ENCODE data around the gene IL17F.
"Not testable (repeated sequence)": the region's sequence is repeated elsewhere in the genome, so short reads cannot be mapped to it uniquely, and the experiment has no call there.

Gene IL17F

DNA sequence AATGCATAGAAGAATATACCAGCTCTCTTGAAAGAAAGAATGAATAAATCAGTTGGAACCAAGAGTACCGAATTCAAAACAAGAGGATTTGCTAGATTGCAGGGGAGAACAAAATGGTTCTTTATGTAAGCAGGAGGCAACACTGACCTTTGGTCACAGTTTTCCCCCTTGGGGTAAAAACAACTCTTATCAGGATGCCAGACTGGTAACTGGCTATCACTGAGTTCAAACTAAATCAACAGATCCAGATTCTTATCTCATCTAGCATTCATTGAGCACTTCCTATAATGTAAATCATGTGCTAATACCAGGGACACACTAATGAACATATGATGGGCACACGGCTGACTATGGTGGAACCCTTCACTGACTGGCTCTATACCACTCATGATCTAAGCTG lies 4.8 kb upstream of the IL17F start:
- H3K4me3 ChIP-seq (ENCODE audit: low read depth, low read length), result no peak overlapping the region

DNA sequence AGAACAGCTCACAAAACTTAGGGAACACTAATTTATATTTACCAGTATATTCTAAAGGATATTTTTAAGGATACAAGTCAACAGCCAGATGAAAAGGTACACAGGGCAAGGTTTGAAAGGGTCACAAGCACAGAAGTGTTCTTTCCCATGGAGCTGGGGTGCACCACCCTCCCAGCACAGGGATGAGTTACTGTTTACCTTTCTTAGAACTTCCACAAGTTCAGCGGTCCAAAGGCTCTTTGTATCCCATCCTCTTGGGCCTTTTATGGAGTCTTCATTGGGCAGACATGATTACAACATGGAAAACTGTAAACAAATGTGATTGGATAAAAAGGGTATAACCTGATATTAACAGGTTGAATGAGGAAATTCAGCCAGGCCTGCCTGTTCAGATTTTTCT lies 1.1 kb upstream of the IL17F start:
- H3K4me3 ChIP-seq (ENCODE audit: low read depth, low read length), result no peak overlapping the region

DNA sequence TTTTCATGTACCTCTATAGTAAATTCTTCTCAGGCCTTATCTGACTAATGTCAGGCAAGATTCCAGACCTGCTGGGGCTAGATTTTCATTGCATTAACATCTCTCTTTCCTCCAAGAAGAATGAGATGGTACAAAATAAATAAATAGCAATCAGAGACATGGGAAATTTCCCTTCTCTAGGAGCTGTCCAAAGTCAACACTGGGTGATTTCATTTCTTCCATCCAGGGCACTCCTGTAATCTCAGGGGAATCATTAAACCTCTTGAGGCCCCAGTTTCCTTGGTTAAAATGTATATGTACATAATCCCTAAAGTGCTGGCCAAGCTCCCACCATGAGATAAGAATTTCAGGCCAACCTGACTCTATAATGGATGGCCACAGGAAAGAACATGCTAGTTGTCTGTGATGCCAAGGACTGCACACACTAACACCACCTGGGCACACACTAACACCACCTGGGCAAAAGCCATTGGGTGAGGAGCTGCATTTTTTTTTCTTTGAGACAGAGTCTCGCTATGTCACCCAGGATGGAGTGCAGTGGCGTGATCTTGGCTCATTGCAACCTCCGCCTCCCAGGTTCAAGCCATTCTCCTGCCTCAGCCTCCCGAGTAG lies 912 bp downstream of the IL17F start:
- no peak overlapping the region for H3K4me3 ChIP-seq (ENCODE audit: low read depth, low read length)

DNA sequence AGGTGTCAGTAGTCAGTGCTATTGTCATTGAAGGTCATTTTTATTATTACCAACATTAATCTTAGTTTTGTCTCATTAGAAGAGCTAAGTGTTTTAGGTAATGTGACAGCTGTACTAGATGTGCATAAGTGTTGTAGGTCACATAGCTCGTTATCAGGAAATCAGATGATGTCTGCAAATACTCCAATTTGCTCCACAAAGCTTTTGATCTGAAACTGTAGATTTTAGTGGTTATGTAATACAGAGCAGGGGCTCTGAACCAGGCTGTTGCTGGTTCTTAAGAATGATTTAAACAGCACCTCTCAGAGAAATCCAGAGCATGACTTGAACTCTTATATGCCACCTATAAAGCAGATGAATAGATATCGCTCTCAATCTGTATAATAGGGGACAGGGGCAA lies 2.5 kb downstream of the IL17F start:
- H3K4me3 ChIP-seq (ENCODE audit: low read depth, low read length), result no peak overlapping the region

DNA sequence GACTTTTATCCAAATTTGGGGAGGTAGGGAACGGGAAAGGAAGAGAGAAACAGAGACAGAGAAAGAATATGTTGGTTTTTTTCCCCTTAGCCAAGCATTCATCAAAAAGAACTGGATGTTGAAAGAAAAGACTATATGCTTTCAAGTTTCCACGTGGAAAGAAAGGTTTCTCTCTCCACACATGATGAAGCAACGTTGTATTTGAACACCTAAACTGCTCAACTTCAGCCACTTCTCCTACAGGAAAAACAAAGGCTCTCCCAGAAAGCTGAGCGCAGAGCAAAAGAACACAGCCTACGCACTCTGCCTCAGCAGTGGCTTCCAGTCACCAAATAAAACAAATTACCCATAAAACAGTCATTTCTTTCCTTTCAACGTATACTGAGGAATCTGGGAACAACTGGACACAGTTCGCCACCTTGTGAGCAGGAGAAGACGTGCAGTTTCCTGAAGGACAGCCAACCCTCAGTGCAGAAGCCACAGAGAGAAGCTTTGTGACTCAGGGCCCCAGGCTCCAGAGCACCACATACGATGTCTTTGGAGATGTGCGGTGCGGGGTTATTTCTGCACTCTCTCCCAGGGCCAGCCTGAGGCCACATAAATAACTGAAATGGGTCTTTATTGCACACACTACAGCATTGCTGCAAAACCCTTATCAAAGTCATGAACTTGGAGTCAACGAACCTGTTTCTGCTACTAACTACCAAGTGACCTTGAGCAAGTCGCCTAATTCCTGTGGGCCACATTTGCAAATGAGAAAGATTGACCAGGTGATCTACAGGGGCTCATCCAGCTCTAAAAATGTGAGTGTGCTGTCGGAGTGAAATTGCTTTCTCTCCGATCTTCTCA lies 10.1 kb downstream of the IL17F start:
- no peak overlapping the region for H3K4me3 ChIP-seq (ENCODE audit: low read depth, low read length)

DNA sequence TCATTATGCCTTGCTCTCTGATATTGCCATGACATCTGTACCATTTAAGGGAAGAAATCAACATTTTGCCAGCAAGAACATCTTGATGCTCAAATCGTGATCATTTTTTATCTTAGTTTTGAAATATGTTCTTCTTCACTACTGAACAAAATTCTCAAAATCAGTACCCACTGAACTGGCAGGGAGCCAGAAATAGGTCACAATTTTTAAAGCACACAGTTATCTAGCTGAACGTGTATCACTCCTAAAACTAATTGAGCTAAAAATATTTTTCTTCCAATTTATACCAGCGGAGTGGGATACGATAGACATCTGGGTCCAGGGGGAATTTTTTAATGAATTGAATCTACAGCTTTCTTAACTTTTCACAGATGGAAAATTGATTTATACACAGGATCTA lies 11.3 kb downstream of the IL17F start:
- no peak overlapping the region for H3K4me3 ChIP-seq (ENCODE audit: low read depth, low read length)

DNA sequence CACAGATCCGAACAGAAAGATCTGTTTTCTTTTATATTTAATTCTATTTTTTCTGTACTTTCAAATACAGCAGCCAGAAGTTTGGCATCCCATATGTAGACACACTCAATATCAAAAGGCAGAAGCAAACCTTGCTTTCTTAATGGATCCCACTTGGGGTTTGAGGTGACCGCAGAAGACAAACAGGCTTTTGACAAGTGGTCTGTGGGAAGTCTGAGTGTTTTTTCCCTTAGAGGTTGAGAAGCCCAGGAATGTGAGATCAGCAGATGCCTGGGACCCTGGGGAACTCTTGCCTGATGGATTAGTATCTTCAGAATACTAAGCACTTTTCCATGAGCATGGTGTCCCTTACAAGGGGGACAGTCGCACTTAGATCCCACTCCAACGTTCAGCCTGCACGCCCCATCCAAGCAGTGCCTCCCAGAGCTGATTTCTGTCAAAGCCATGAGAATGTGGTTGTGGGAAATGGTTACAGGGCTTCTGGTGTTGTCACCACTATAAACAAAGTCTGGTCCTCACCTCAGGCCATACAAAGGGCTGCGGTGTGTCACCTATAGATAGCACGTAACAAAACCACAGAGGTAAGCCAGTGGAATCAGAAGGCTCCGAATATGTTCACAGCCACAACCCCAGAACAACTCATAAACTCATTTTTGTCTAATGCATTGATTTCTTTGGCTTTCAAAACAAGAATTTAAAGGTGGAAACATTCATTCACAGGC lies 12.7 kb downstream of the IL17F start:
- no peak overlapping the region for H3K4me3 ChIP-seq (ENCODE audit: low read depth, low read length)

DNA sequence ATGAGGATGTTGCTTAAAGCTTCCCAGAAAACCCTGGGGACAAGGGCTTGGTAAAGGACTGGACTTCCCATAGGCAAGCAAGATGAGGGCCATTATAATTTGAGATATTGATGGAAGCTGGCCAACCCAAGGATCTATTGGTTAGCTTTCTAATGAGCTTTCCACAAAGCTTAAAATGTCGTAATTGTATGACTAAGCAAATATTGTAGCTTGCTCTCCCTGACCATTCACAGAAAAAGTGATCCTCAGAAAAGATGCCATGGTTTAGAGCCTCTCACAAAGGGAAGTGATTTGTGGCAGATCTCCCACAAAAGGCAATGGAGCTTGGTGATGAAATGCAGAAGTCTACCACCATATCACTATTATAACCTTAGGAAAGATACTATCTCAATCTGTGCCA lies 13.6 kb downstream of the IL17F start:
- no peak overlapping the region for H3K4me3 ChIP-seq (ENCODE audit: low read depth, low read length)

DNA sequence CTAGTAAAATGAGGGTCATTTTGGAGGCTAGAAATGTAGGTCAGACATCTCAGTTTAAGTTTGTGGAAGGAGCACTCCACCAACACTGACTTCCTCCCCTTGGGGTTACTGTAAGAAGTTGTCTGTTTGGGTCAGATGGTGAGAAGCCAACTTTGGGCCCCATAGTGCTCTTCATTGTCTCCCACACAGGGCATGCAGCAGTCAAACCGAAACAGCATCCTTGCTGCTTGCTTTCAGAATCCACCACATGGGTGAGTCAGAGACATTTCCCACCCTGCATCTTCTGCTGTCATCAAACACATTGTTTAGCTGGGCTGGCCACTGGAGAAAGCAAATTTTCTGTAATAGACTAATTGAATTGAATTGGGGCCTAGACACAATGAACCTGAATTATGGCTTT lies 16.8 kb downstream of the IL17F start:
- no peak overlapping the region for H3K4me3 ChIP-seq (ENCODE audit: low read depth, low read length)

DNA sequence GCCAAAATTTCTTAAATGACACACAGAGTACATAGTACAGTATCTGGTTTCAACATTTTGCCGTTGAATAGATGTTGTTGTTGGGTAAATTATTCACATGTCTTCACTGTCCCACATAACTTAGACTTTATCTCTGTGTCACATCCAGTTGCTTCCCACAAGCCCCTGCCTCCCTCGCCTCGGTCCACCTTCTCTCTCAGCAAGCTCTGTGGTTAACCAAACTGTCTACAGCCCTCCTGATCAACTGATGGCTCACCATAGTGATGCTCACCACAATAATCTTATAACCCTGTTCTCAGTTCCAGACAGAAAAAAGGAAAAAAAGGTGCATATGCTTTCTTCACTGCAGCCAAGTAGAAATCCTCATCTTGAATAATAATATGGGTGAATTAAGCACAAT lies 23.0 kb downstream of the IL17F start:
- H3K4me3 ChIP-seq (ENCODE audit: low read depth, low read length), result no peak overlapping the region

DNA sequence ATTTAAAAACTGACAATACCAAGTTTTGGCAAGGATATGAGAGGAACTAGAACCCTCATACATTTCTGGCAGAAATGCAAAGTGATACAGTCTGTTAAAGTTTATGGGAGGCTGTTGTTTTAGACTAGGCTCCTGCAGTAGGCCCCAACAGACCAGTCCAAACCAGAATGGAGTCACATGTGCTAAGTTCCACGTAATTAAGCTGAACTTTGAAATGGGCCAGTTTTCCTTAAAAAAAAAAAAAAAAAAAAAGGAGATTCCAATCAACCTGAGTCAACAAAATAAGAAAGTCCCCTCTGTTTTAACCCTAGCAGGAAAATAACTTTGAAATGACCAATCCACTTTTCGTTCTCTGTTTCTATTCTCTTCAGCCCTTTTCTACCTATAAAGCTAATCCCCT lies 26.5 kb downstream of the IL17F start:
- H3K4me3 ChIP-seq (ENCODE audit: low read depth, low read length), result no peak overlapping the region

DNA sequence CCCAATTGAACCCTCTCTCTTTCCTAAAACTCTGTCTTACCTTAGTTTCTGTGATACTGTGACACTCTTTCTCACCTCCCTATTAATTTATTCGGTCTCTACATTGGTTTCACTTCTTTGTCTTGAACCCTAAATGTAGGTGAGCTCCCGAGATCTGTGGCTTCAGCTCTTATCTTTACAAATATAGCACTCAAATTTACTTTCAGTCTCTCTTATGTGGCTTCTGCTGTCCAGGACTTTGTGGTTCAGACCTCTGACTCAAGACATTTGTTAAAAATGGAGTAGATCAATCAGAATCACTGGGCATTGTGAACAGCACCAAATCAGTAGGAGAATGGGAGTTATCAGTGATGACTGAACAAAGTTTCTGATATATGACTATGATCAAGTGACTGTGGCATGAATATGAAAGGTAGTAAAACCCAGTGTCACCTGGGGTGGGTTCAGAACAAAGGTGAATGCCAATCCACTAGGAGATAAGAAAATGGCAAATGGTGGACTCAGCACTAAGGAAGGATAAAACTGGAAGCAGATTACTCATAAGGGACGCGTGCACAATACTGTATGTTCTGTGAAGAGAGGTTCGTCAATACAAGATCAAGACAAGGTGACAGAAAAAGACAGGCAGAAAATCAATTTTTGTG lies 27.2 kb downstream of the IL17F start:
- H3K4me3 ChIP-seq (ENCODE audit: low read depth, low read length), result no peak overlapping the region

DNA sequence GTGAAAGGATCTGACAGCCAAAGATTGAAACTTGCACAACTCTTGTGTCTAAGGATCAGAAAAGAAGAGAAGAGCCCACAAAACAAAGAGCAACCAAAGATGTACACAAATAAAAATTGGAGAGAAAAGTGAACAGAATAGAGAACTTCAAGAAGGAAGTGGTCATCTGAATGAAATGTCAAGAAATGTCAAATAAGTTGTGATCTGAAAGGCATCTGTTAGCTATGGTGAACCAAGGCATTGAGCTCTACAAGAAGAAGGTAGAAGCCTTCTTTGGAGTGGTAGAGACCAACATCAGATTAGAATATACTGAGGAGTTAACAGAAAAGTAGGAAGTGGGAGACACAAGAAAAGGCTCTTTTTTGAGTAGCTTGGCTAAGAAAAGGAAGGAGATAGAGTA lies 28.5 kb downstream of the IL17F start:
- H3K4me3 ChIP-seq (ENCODE audit: low read depth, low read length), result no peak overlapping the region

DNA sequence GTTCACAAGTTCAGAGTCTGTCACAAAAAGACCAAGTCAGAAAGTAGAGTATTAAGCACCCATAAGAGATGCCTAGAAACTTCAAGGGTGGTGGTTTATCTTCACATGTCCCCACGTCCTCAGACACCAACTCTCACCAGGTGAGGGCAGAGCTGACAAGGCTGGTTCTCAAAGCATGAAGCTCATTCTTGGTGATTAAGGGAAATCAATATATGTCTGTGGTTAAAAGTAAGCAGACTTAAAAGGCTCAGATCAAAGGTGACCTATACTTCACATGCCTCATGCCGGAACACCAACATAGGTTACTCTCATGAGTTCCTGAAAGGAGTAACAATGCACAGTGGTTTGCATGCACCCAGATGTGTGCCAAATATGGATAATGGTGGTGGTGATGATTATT lies 31.2 kb downstream of the IL17F start:
- H3K4me3 ChIP-seq (ENCODE audit: low read depth, low read length), result no peak overlapping the region

DNA sequence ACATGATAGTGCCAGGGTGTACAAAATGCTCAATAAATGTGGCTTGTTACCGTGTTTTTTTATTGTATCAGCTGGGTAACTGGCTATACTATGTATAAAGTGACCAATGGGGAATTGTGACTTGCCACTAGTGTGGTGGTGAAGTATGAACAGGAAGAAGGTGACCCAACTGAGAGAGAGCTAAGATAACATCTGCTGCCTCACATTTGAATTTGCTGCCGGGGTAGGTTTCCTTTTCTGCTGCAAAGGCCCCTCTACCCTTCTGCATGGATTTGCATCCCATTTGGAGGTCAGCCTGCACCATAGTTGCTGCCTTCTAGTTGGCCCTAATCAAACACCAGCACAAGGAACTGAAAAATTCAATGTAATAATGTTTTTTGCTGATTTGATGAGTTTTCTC lies 34.1 kb downstream of the IL17F start:
- H3K4me3 ChIP-seq (ENCODE audit: low read depth, low read length), result no peak overlapping the region

DNA sequence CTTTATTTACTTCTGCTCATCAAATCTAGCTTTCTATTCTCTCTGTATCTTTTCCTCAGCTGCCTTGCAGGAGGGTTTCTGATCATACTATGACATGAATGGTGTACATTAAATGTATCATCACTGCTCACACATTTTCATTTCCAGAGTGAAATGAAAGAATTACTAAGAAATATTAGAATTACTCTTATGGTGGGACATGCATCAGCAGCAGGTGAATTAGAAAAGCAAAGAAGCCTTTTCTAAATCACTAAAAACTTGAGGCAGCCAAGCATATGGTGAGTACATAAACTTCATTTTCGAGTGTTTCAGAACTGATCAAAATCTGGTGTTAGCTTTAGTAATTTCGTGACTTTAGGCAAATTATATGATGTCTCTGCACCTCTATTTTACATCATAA lies 34.5 kb downstream of the IL17F start:
- H3K4me3 ChIP-seq (ENCODE audit: low read depth, low read length), result no peak overlapping the region

DNA sequence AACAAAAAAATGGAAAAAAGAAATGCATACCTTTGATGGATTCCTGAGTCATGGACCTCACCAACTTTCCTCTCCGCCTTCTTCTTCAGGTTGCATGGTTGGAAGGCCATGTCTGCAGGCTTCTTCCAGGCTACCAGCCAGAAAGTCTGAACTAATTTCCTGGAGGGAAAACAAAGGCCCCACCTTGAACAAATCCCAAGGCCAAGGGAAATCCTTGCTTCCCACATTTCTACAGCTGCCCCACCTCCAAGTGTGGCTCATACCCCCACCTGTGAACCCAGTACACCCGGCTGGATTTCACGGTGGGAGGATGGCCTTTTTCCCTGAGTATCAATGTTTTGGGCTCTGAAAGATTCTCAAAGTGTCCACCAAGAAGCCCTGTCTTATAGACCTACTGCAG lies 35.7 kb downstream of the IL17F start:
- no peak overlapping the region for H3K4me3 ChIP-seq (ENCODE audit: low read depth, low read length)

DNA sequence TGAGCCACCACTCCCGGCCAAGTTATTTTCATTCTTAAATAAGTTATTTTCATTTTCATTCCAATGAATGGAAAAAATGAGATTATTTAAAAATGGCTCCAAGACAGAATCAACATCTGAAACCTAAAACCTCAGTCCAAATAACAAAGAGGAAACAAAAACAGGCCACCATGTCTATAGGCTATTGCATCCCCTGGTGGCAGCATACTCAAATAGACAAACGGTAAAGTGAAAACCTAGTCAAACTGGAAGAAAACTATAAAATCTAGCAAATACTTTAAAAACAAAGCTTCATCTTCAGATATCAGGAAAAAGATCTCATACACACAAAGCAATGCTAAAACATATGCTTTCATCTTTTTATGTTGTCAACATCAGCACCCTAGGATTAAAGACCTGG lies 37.2 kb downstream of the IL17F start:
- H3K4me3 ChIP-seq (ENCODE audit: low read depth, low read length), result no peak overlapping the region

DNA sequence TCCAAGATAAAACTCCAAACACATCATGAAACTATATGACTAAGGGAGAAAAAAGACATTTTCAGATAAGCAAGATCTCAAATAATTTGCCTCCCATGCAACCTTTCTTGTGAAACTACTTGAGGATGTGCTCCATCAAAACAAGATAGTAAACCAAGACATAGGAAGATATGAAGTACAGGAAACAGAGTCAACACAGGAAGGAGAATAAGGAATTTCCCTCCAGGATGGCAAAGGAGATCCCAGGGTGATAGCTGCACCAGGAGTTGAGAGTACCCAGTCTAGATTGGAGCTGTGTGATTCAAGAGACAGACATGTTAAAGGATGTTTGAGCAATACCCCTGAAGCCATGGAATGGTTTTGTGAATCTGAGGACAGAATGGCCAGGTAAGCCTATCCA lies 42.8 kb downstream of the IL17F start:
- H3K4me3 ChIP-seq (ENCODE audit: low read depth, low read length), result no peak overlapping the region

DNA sequence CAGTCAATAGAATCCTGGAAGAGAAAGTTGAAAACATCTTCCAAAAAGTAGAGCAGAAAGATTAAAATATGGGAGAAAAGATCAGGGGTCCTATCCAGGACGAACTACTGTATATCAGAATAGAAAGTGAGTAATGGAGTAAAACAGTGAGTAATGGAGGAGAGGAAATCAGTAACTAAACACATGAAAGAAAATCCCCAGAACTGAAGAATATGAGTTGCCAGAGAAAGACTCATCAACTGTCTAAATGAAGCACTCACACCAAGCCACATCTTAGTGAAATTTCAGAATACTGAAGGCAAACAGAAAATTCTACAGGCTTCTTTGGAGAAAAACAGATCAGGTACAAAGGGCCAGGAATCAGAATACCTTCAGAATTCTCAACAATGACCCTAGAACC lies 43.3 kb downstream of the IL17F start:
- no peak overlapping the region for H3K4me3 ChIP-seq (ENCODE audit: low read depth, low read length)

DNA sequence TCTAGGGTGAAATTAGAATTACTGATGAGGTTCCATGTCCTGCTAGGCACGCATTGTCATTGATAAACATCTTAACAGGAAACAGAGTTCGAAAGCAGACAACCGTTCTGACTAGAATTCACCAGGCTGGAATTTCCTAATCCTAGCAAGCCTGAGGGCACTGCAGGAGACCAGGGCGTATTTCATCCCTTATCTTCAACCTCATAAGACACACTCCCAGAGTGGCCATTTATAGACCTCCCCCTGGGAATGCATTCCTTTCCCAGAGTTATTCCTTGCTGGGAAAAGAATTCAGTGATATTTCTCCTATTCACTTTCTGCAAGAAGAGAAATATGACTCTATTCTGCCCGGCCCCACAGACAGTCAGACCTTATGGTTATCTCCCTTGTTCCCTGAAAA lies 44.2 kb downstream of the IL17F start:
- H3K4me3 ChIP-seq (ENCODE audit: low read depth, low read length), result not testable (repeated sequence)

DNA sequence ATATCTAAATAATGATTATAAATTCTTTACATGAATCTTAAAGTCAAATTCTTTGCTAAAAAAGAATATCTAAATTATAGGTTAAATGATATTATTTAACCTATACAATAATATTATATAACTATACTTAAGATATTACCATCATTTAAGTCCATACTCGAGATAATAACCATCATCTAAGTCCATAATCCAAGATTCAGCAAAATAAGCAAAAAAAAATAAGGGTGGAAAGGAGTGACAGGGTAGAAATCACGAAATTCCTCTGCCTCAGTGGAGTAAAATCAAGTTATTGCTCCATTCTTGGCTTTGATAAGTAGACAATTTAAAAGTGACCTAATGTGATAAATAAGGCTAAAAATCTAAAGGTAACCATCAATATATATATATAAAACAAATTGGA lies 48.4 kb downstream of the IL17F start:
- H3K4me3 ChIP-seq (ENCODE audit: low read depth, low read length), result no peak overlapping the region
